C4-2B (cell line): ENCODE measurements around the gene ZNF76.
A peak's percentile ranks its signal among the peaks of the same experiment; 100 is the strongest.

Experiments
- CTCF ChIP-seq: fragments of 450-650 bp; conservative IDR thresholded peaks from 2 replicates; pipeline ENCODE4 v1.5.1; 2017; ENCODE audit warnings: mild to moderate bottlenecking
- ZFX ChIP-seq: fragments of 450-650 bp; IDR thresholded peaks from 2 replicates; pipeline ENCODE4 v1.6.1; 2017

- TF ChIP-seq CTCF (peak; percentile 95), ZFX (peak; percentile 48; the same call in 1 of the 2 replicates)
Observed at GRCh38 chr6:35297601-35298481, 38.3 kb downstream of the ZNF76 start, which contains the start of gene DEF6.
